ENCODE measurements around the gene PTPN2. TPM values are rescaled to one million over a fixed set of nuclear protein-coding genes. Genes with fewer than 3 reads are reported as not detected.

Gene PTPN2
- total RNA-seq, 1 experiment from 2014 or later = 59.8 TPM

- CTCF ChIA-PET = no interaction called here
- peaks cover 33% of the 10 kb centered on the region for H4K20me1 ChIP-seq (ENCODE audit: low read length)
- ATAC-seq = no peak
- peaks cover 73% of the 10 kb centered on the region for H3K79me2 ChIP-seq (ENCODE audit: low read length)
- H3K9ac ChIP-seq (ENCODE audit: low read length) = no peak overlapping the region
- TF ChIP-seq EZH2phosphoT487 (IDR thresholded peaks at IDR 0.05; ENCODE audit: borderline replicate concordance, low read length) (no peak), EZH2 (IDR thresholded peaks at IDR 0.05; ENCODE audit: low read length, unreplicated experiment) (no peak), CTCF (conservative IDR thresholded peaks at IDR 0.05; ENCODE audit: low read depth, low read length) (no peak)
- no peak overlapping the region for H3K4me3 ChIP-seq (ENCODE audit: low read length)
- no peaks in the 10 kb centered on the region for H3K9me2 ChIP-seq (replicated peaks; ENCODE audit: low read length)
- no peak overlapping the region for H3K27ac ChIP-seq (ENCODE audit: low read length)
- H3K36me3 ChIP-seq (ENCODE audit: low read depth, low read length) = no peaks in the 10 kb centered on the region
- H3K9me3 ChIP-seq (ENCODE audit: low read length) = no peaks in the 10 kb centered on the region
- H3K4me2 ChIP-seq (ENCODE audit: low read length) = no peak overlapping the region
- H2AFZ ChIP-seq (ENCODE audit: low read length) = no peak overlapping the region
- no peak for DNase-seq
- H3K27me3 ChIP-seq (ENCODE audit: low read length) = no peaks in the 10 kb centered on the region
- POLR2A ChIA-PET (ENCODE audit: unreplicated experiment) = no interaction called here
- intact Hi-C loops (cut with micrococcal nuclease) = no loop called here
- H3K4me1 ChIP-seq (ENCODE audit: insufficient read depth, low read length) = no peaks in the 10 kb centered on the region
- no TSS peak for BruUV-seq (replicated peaks)
- H3F3A ChIP-seq (ENCODE audit: low read length, unreplicated experiment) = no peaks in the 10 kb centered on the region
Observed at GRCh38 chr18:12872408-12872807, 11.6 kb downstream of the PTPN2 start.

- peaks cover 2% of the 10 kb centered on the region; the same call in 1 of the 2 replicates for H3K4me1 ChIP-seq (ENCODE audit: insufficient read depth, low read length)
- no peak overlapping the region for H3K4me3 ChIP-seq (ENCODE audit: low read length)
- ATAC-seq (no peak), DNase-seq (no peak)
- H3K9me2 ChIP-seq (replicated peaks; ENCODE audit: low read length) = no peaks in the 10 kb centered on the region
- H3K27ac ChIP-seq (ENCODE audit: low read length) = no peak overlapping the region
- H2AFZ ChIP-seq (ENCODE audit: low read length) = no peak overlapping the region
- no peaks in the 10 kb centered on the region for H3F3A ChIP-seq (ENCODE audit: low read length, unreplicated experiment)
- peaks cover 86% of the 10 kb centered on the region for H3K79me2 ChIP-seq (ENCODE audit: low read length)
- no peaks in the 10 kb centered on the region for H3K27me3 ChIP-seq (ENCODE audit: low read length)
- intact Hi-C loops (cut with micrococcal nuclease) = no loop called here
- CTCF ChIA-PET = no interaction called here
- H3K9ac ChIP-seq (ENCODE audit: low read length) = no peak overlapping the region
- no peak overlapping the region for H3K4me2 ChIP-seq (ENCODE audit: low read length)
- H3K36me3 ChIP-seq (ENCODE audit: low read depth, low read length) = no peaks in the 10 kb centered on the region
- peaks cover 20% of the 10 kb centered on the region for H4K20me1 ChIP-seq (ENCODE audit: low read length)
- no TSS peak for BruUV-seq (replicated peaks)
- no peaks in the 10 kb centered on the region for H3K9me3 ChIP-seq (ENCODE audit: low read length)
- POLR2A ChIA-PET (ENCODE audit: unreplicated experiment) = no interaction called here
- TF ChIP-seq EZH2 (IDR thresholded peaks at IDR 0.05; ENCODE audit: low read length, unreplicated experiment) = no peak
- no peak for TF ChIP-seq CTCF (conservative IDR thresholded peaks at IDR 0.05; ENCODE audit: low read depth, low read length)
- no peak for TF ChIP-seq EZH2phosphoT487 (IDR thresholded peaks at IDR 0.05; ENCODE audit: borderline replicate concordance, low read length)
Observed at GRCh38 chr18:12868576-12868975, 15.5 kb downstream of the PTPN2 start.

DNA sequence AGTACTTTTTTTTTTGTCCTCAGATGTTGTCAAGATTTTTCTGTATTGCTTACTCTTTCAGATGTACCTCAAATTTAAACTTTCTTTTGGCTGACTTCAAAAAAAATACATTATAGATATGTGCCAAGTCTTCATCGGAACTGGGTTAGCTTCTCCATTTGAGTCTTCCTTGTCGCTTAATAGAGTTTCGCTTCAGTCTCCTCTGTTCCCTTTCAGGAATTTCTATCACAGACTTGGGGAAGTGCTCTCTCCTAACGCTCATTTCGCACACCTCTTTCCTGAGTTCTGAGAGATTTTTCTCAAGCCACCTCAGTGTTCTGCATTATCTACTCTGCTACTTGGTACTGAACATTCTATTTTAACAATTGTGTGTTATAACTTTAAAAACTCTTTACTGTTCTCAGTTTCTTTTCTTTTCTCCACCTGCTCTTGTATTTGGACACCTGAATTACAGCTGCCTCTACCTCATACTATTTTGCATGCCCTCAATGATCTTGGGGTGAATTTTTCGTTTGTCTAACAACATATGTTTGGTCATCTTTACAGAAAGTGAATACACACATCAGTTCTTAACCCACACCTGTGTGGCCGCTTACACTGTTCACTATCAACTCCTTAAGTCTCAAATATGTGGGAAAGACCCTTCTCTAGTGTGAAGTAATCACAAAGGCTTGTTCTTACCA, 16.5 kb downstream of the PTPN2 start:
- Histone ChIP-seq H3K27ac (ENCODE audit: low read length) (no peak overlapping the region), H3K9me2 (replicated peaks; ENCODE audit: low read length) (no peaks in the 10 kb centered on the region), H3K4me1 (ENCODE audit: insufficient read depth, low read length) (peaks cover 12% of the 10 kb centered on the region), H3K79me2 (ENCODE audit: low read length) (peaks cover 89% of the 10 kb centered on the region), H3F3A (ENCODE audit: low read length, unreplicated experiment) (no peaks in the 10 kb centered on the region), H3K36me3 (ENCODE audit: low read depth, low read length) (no peaks in the 10 kb centered on the region), H3K27me3 (ENCODE audit: low read length) (no peaks in the 10 kb centered on the region), H2AFZ (ENCODE audit: low read length) (no peak overlapping the region), H3K9me3 (ENCODE audit: low read length) (no peaks in the 10 kb centered on the region), H3K4me3 (ENCODE audit: low read length) (no peak overlapping the region), H4K20me1 (ENCODE audit: low read length) (peaks cover 25% of the 10 kb centered on the region), H3K4me2 (ENCODE audit: low read length) (no peak overlapping the region), H3K9ac (ENCODE audit: low read length) (no peak overlapping the region)
- ChIA-PET POLR2A (ENCODE audit: unreplicated experiment) (no interaction called here), CTCF (no interaction called here)
- intact Hi-C loops (cut with micrococcal nuclease) = no loop called here
- no TSS peak for BruUV-seq (replicated peaks)
- DNase-seq (no peak), ATAC-seq (no peak)
- TF ChIP-seq EZH2phosphoT487 (IDR thresholded peaks at IDR 0.05; ENCODE audit: borderline replicate concordance, low read length) = no peak
- TF ChIP-seq CTCF (conservative IDR thresholded peaks at IDR 0.05; ENCODE audit: low read depth, low read length) = no peak
- TF ChIP-seq EZH2 (IDR thresholded peaks at IDR 0.05; ENCODE audit: low read length, unreplicated experiment) = no peak
